Stimulated activated CD8-positive, alpha-beta memory T cell treated with anti-CD3 and anti-CD28 coated beads, Interleukin-7, amount 100 ng/mL, for 4 hours (primary cell): ENCODE results near the gene ACTG2.
"Not testable (repeated sequence)": the region's sequence is repeated elsewhere in the genome, so short reads cannot be mapped to it uniquely, and the experiment has no call there.

Experiments
- DNase-seq, 2 donors: peaks; one replicate each; pipeline ENCODE4 v3.0.0-alpha.2; 2020; ENCODE audit warnings: low read depth in 2 of 2

Gene ACTG2

DNA sequence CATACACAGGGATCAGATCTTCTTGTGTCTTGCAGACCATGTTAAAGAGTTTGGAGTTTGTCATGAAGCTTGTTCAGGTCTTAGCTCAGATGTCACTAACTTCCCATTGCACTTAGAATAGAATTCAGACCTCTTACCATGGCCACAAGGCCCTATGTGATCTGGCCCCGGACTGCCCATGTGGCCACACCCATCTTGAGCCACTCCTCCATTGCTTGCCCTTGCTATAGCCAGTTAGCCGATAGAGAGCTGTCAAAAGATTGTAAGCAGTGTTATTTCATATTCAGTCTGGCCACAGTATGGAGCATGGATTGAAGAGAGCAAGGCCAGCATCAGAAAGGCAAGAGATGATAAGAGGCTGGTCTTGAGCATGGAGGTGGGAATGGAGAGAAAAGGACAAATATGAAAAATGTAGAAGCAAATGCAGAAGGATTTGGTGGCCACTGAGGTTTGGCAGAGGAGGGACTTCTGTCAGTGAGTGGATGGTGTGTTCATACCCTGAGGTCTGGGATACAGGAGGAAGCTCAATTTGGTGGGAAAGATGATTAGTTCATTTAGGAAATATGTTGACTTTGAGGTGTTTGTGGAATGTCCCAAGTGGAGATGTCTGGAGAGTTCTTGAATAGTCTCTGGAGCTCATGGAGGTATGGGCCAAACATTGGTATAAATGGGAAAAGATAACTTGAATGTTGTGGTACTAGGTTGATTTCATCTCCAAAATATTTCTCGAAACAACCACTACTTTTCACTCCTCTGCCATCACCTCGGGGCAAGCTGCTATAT is 44.5 kb downstream of the ACTG2 start:
- no peak for DNase-seq

DNA sequence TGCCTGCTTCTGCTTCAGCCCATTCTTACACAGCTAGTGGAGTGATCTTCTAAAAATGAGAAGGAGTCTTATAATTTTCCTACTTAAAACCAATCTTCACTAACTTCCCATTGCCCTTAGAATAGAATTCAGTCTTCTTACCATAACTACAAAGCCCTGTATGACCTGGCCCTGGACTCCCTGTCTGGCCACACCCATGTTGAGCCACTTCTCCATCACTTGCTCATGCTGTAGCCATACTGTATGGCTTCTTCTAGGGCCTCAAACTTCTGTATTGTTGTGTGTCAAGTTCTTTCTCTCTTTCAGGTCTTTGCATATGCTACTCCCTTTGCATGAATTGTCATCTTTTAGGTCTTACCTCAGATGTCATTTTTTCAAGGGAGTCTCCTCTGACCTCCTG is 45.1 kb downstream of the ACTG2 start:
- DNase-seq, result no peak

GRCh38 chr2:73938718-73939352 is 46.0 kb downstream of the ACTG2 start:
- DNase-seq, result no peak

- no peak for DNase-seq
These were observed 46.6 kb downstream of the ACTG2 start for GRCh38 chr2:73939419-73939818.

DNA sequence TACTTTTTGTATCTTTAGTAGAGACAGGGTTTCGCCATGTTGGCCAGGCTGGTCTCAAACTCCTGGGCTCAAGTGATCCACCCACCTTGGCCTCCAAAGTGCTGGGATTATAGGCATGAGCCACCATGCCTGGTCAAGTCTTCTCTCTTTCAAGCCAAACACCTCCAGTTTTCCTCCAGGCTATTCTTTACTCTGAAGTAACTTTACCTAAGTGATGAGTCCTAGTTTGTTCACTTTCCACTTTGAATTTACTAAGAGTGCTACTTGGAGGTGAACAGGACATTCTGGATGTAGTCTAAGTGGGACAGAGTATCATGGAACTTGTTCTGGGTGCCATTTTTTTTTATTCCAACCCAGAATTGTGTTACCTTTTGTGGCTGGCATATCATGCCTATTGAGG is 47.3 kb downstream of the ACTG2 start:
- DNase-seq, result not testable (repeated sequence)

GRCh38 chr2:73942664-73943063 is 49.9 kb downstream of the ACTG2 start:
- no peak for DNase-seq

DNA sequence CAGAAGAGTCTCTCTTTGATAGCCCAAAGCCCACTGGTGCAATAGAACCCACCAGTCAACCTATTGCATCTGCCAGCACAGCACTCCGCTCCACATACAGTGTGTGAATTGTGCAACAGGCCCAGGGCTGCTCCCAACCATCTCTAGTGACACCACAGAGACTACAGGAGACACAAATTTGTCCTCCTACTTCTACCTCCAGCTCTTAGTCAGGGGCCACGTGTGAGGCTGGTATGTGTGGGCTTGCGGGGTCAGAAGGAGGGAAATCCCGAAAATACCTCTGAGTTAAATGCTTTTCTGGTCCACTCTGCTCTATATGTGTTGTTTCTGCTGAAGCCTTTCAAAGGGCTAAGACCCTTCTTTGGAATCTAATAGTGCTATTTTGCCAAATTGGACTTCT is 51.9 kb downstream of the ACTG2 start:
- no peak for DNase-seq

- DNase-seq, result no peak
These were observed 53.4 kb downstream of the ACTG2 start for GRCh38 chr2:73946215-73946614.

DNA sequence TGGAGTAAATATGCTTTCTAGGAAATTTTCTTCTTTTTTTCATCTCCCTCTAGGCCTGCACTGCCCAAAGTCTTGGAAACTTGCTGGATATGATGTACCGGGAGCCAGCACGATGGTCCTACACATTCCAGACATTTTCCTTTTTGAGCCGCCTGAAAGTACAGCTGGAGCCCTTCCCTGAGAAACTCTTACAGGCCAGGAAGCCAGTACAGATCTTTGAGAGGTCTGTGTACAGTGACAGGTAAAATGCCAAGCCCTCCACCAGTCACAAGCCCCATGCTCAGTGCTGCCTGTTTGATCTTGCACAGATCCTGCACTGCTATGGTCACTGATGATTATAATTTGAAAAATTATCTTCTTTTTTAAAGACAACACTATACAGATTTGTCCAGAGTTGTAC is 53.9 kb downstream of the ACTG2 start:
- no peak for DNase-seq

DNA sequence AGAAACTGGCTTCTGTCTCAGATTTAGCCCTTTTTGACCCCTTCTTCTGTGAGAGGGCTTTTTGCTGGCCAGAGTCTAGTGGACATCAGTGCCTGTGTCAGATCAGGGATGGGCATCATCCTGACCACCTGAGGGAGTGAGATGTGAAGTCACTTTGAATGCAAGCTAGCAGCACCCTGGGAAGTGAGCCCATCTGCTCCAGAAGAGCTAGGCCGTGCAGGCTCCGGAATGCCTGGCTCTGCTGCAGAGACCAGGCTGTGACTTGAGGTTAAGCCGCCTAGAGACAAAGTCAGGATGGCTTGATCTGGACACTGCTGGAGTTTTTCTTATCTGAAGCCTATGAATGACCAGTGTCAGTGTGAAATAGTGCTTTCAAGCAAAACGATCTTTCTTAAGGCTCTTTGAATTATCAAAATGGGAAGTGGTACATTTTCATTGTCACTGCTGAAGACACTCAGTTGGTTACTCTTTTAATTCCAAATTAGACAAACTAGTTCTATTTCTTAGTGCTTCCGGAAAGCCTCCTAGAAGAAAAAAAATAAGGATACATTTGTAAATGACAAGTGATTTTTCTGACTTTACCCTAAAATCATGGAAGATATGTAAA is 54.7 kb downstream of the ACTG2 start:
- no peak for DNase-seq

GRCh38 chr2:73949802-73950201 is 57.0 kb downstream of the ACTG2 start:
- DNase-seq, result no peak

- no peak for DNase-seq
These were observed 60.0 kb downstream of the ACTG2 start for GRCh38 chr2:73952499-73953446.

DNA sequence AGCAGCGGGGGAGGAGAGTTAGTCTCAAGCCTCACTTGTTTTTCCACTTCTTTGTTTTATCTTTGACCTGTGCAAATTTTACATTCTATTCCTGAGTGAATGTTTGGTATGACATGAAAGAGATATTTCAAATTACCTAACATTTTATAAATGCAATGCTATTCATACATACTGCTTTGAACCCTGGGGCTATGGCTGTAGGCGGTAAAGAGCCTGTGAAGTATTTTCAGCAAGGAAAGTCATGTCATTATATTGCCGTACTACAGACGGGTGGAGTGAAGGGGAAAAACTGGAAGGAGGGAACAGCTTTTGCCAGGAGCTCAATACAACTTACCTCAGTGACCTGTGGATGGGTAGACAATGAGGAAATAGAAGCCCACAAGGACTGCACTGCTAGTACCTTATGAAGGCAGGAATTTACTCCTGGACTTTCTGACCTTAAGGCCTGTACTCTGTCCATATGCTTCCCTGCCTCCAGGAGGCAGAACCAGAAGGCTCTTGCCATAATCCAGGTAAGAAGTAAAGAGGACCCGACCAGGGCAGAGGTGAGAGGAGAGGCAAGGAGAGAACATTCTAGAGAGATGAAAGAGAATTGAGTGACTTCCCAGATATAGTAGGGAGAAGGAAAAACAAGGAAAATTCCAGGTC is 63.5 kb downstream of the ACTG2 start:
- no peak for DNase-seq

DNA sequence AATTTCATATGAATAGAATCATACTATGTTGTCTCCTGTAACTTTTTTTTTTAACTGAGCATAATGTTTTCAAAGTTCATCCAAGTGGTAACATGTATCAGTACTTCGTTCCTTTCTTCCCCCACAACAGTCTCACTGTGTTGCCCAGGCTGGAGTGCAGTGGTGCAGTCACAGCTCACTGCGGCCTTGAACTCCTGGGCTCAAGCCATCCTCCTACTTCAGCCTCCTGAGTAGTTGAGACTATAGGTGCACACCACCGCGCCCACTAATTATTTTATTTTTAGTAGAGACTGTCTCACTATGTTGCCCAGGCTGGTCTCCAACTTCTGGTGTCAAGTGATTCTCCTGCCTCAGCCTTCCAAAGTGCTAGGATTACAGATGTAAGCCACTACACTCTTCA is 68.5 kb downstream of the ACTG2 start:
- DNase-seq, result no peak

DNA sequence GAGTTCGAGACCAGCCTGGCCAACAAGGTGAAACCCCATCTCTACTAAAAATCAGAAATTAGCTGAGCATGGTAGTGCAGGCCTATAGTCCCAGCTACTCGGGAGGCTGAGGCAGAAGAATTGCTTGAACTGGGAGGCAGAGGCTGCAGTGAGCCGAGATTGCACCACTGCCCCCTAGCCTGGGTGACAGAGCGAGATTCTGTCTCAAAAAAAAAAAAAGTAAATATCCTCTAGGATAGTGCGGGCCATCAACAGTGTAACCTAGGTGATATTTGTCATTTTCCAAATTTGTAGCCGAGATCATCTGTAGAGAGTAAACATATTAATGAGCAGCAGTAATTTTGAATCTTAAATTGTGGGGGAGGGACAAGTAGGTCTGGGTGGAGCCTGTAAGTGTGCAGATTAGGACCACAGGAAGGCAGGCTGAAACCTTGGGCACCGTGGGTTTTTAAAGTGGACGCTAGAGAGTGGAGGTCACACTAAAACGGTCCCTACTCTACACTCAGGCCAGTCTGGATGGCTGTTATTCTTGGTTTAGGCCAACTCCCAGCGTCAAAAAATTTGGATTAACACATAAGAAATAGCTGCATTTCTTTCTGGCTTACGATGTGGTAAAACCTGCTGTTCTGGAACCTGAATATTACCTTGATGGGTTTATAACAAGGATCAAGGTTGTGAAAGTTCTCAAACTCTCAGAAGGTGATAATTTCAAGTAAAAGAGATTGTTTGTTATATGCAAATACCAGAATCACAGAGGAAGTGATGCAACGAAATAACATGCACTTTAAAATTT is 69.2 kb downstream of the ACTG2 start:
- DNase-seq, result no peak

DNA sequence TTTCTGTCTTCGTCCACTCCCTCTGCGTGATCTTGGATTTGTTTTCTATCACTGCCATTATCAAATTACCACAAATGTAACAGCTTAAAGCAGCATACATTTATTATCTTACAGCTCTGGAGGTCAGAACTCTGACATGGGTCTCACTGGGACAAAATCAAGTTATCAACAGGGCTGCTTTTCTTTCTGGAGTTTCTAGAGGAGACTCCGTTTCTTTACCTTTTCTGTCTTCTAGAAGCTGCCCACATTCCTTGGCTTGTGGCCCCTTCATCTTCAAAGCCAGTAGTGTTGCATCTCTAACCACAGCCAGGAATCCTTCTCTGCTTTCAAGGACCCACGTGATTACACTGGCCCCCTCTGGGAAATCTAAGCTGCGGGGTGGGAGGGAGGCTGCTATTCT is 70.0 kb downstream of the ACTG2 start:
- DNase-seq, result no peak

DNA sequence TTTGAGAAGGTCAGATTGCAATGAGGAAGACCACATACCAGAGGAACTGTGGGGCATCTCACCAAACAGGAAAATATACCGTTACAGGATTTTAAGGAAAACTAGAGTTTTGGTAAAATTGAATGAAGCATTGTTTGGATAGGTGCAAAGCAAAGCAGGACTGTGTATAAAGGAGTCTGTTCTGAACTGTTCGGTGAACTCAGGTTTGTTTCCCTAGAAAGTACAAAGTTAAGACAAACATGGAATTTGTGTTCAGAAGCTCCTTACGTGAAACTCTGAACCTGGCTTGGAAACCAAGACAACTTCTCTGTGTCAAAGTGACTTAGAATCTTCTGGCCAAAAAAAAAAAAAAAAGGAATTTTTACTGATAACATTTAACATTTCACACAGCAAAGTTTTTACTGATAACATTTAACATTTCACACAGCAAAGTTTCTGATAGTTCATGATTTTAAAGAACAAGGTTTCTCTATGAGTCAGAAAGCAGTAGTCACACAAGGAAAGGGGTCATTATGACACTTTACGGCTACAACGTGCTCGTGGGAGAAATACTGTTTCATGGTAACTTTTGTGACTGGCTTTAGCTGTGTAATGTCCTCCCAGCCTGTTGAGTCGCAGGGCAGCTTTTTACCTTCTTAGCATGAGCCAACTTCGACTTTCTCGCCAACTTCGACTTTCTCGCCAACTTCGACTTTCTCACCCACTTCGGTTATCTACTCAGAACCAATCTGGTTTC is 70.7 kb downstream of the ACTG2 start:
- no peak for DNase-seq

- no peak for DNase-seq
These were observed 71.4 kb downstream of the ACTG2 start for GRCh38 chr2:73964223-73964622.

GRCh38 chr2:73965053-73965452 is 72.2 kb downstream of the ACTG2 start:
- no peak for DNase-seq

DNA sequence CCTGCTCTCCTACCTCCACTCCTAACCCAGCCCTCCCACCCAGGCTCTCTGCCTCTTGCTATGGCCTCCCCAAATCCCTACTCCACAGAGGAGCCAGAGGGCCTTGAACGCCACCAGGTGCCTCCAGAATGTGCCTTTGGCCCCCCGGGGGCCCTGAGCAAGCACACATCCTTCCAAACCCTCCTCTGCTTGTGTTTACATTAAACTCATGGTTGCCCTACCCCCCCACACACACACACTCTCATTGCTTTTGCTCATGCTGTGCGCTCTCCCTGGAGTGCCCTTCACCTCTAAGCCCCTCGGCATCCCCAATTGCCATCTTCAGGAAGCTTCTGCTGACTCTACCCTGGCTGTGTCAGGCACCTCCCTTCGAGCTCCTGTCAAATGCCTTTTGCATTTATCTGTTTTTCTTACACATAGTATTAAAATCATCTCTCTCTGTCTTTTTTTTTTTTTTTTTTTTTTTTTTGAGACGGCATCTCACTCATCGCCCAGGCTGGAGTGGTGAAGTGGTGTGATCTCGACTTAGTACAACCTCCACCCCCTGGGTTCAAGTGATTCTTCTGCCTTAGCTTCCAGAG is 75.6 kb downstream of the ACTG2 start:
- no peak for DNase-seq
